GM10847 (cell line): ENCODE measurements around the gene SMAD3.

Experiments
- POLR2A ChIP-seq: IDR thresholded peaks from 2 replicates; pipeline ENCODE4 v1.6.1; 2011; ENCODE audit not compliant: insufficient read length; ENCODE audit errors: extremely low read depth

SMAD3 gene

GRCh38 chr15:67105065-67105951 lies 39.9 kb downstream of the SMAD3 start:
- TF ChIP-seq POLR2A, result no peak

GRCh38 chr15:67105991-67106763 lies 40.8 kb downstream of the SMAD3 start:
- TF ChIP-seq POLR2A, result no peak

GRCh38 chr15:67106764-67107013 lies 41.3 kb downstream of the SMAD3 start:
- no peak for TF ChIP-seq POLR2A

GRCh38 chr15:67107014-67107812 lies 41.8 kb downstream of the SMAD3 start:
- TF ChIP-seq POLR2A, result no peak

GRCh38 chr15:67108122-67108961 lies 42.9 kb downstream of the SMAD3 start:
- TF ChIP-seq POLR2A, result no peak

GRCh38 chr15:67109141-67110034 lies 44.0 kb downstream of the SMAD3 start:
- TF ChIP-seq POLR2A, result no peak

- TF ChIP-seq POLR2A, result no peak
Measured at GRCh38 chr15:67110361-67110781, 45.0 kb downstream of the SMAD3 start.

- TF ChIP-seq POLR2A, result no peak
Measured at GRCh38 chr15:67110958-67111864, 45.8 kb downstream of the SMAD3 start.

GRCh38 chr15:67114046-67114445 lies 48.6 kb downstream of the SMAD3 start:
- TF ChIP-seq POLR2A, result no peak

- TF ChIP-seq POLR2A, result no peak
Measured at GRCh38 chr15:67114846-67115585, 49.6 kb downstream of the SMAD3 start.

- no peak for TF ChIP-seq POLR2A
Measured at GRCh38 chr15:67115586-67115969, 50.2 kb downstream of the SMAD3 start.

- no peak for TF ChIP-seq POLR2A
Measured at GRCh38 chr15:67116742-67117141, 51.3 kb downstream of the SMAD3 start.
